ENCODE measurements around the gene C16orf74.
A peak's percentile ranks its signal among the peaks of the same experiment; 100 is the strongest.

The C16orf74 gene

GRCh38 chr16:85765211-85765610 is 14.3 kb upstream of the C16orf74 start:
- H3K27ac ChIP-seq, result no peak overlapping the region
- TF ChIP-seq CTCF (IDR thresholded peaks at IDR 0.05), result no peak
- no peak for TF ChIP-seq ZFX (IDR thresholded peaks at IDR 0.05; ENCODE audit: borderline replicate concordance)

GRCh38 chr16:85763616-85764015 is 12.7 kb upstream of the C16orf74 start:
- no peak for TF ChIP-seq CTCF (IDR thresholded peaks at IDR 0.05)
- TF ChIP-seq ZFX (IDR thresholded peaks at IDR 0.05; ENCODE audit: borderline replicate concordance), result no peak
- H3K27ac ChIP-seq, result no peak overlapping the region

- H3K27ac ChIP-seq, result no peak overlapping the region
- no peak for TF ChIP-seq ZFX (IDR thresholded peaks at IDR 0.05; ENCODE audit: borderline replicate concordance)
- TF ChIP-seq CTCF (IDR thresholded peaks at IDR 0.05), result no peak
Measured at GRCh38 chr16:85762970-85763369, 12.1 kb upstream of the C16orf74 start.

GRCh38 chr16:85761861-85762260 is 11.0 kb upstream of the C16orf74 start:
- TF ChIP-seq ZFX (IDR thresholded peaks at IDR 0.05; ENCODE audit: borderline replicate concordance), result no peak
- TF ChIP-seq CTCF (IDR thresholded peaks at IDR 0.05), result no peak
- H3K27ac ChIP-seq, result no peak overlapping the region

- no peak overlapping the region for H3K27ac ChIP-seq
- no peak for TF ChIP-seq ZFX (IDR thresholded peaks at IDR 0.05; ENCODE audit: borderline replicate concordance)
- TF ChIP-seq CTCF (IDR thresholded peaks at IDR 0.05), result peak; percentile 80
Measured at GRCh38 chr16:85759631-85760419, 8.9 kb upstream of the C16orf74 start.

GRCh38 chr16:85759136-85759535 is 8.2 kb upstream of the C16orf74 start:
- TF ChIP-seq ZFX (IDR thresholded peaks at IDR 0.05; ENCODE audit: borderline replicate concordance), result no peak
- TF ChIP-seq CTCF (IDR thresholded peaks at IDR 0.05), result no peak
- no peak overlapping the region for H3K27ac ChIP-seq

GRCh38 chr16:85757341-85757822 is 6.5 kb upstream of the C16orf74 start:
- no peak overlapping the region for H3K27ac ChIP-seq

More at GRCh38 chr16:85757341-85757822, 6.5 kb upstream of the C16orf74 start:
- TF ChIP-seq ZFX (IDR thresholded peaks at IDR 0.05; ENCODE audit: borderline replicate concordance), result no peak
- no peak for TF ChIP-seq CTCF (IDR thresholded peaks at IDR 0.05)

All from 22Rv1 (cell line).